Hepatocyte (in vitro differentiated cells): Measurements from ENCODE around the gene MIEN1.

Source experiments
- EZH2 ChIP-seq: fragments of 200-600 bp; sonication (generic); IDR thresholded peaks from 2 replicates; pipeline ENCODE4 v1.6.1; 2016; ENCODE audit warnings: antibody characterized with exemption, mild to moderate bottlenecking, borderline replicate concordance
- EZH2phosphoT487 ChIP-seq: fragments of 200-600 bp; sonication (generic); IDR thresholded peaks from one replicate; pipeline ENCODE4 v1.6.1; 2018; ENCODE audit warnings: antibody characterized with exemption, mild to moderate bottlenecking, low read depth, moderate library complexity; ENCODE audit not compliant: unreplicated experiment, severe bottlenecking
- TF ChIP-seq, protein P1 (sequence below): fragments of 200-600 bp; sonication (generic); IDR thresholded peaks from 2 replicates; pipeline ENCODE4 v1.5.1; 2016; ENCODE audit warnings: antibody characterized with exemption, mild to moderate bottlenecking; ENCODE audit not compliant: poor library complexity

- TF ChIP-seq, protein P1, sequence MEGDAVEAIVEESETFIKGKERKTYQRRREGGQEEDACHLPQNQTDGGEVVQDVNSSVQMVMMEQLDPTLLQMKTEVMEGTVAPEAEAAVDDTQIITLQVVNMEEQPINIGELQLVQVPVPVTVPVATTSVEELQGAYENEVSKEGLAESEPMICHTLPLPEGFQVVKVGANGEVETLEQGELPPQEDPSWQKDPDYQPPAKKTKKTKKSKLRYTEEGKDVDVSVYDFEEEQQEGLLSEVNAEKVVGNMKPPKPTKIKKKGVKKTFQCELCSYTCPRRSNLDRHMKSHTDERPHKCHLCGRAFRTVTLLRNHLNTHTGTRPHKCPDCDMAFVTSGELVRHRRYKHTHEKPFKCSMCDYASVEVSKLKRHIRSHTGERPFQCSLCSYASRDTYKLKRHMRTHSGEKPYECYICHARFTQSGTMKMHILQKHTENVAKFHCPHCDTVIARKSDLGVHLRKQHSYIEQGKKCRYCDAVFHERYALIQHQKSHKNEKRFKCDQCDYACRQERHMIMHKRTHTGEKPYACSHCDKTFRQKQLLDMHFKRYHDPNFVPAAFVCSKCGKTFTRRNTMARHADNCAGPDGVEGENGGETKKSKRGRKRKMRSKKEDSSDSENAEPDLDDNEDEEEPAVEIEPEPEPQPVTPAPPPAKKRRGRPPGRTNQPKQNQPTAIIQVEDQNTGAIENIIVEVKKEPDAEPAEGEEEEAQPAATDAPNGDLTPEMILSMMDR = no peak
- no peak for TF ChIP-seq EZH2
- no peak for TF ChIP-seq EZH2phosphoT487
These were observed 32.4 kb downstream of the MIEN1 start for GRCh38 chr17:39697961-39698360.
